ENCODE results near the gene ACVR1B.

- TF ChIP-seq CTCF (conservative IDR thresholded peaks at IDR 0.05), result no peak
- TF ChIP-seq EZH2 (IDR thresholded peaks at IDR 0.05; ENCODE audit: low read depth), result no peak
Observed at GRCh38 chr12:51905471-51906429, 45.7 kb upstream of the ACVR1B start.

Measured in PC-9 (cell line).